GM19324 (cell line): ENCODE data around the gene VCL.
"Not testable (repeated sequence)": the region's sequence is repeated elsewhere in the genome, so short reads cannot be mapped to it uniquely, and the experiment has no call there.

ENCODE experiments used
- ATAC-seq: cut with Tn5 transposase; IDR thresholded peaks from one replicate; pipeline ENCODE4 v1.9.1; 2021; ENCODE audit warnings: mild to moderate bottlenecking, moderate library complexity; ENCODE audit not compliant: unreplicated experiment, low FRiP score

Gene VCL

DNA sequence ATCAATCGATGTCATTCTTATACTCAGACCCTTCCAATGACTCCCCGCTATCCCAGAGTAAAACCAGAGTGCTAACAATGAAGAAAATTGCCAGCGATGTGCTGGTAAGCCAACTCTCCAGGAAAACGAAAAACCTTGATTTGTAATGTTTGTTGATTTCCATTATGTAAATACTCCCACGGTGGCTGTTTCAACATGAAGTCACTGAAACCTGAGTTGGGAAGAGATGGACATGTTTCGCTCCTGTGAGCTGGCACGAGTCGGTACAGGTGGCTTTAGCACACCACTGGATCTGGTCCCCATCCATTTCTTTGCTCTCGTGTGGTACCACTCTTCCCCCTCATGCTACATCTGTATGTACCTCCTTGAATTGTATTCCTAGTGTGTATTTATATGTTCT, 99.9 kb downstream of the VCL start:
- no peak for ATAC-seq

DNA sequence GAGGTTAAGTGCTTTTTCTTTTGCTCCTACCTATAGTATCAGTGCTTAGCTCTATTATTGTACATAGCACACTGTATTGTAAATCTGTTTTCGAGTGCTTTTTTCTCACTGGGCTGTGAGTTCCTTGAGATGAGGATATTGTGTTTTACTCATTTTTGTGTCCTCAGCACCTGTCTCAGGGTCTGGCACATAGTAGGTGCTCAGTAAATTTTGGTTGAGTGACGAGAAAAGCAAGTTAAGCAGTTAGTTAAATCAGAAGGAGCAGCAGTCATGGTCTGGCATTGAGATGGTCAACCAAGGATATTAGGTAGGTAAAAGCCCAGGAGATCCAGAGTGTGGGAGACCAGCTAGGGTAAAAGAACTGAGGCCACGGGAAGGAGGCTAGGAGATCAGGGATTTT, 101.5 kb downstream of the VCL start:
- ATAC-seq = no peak

DNA sequence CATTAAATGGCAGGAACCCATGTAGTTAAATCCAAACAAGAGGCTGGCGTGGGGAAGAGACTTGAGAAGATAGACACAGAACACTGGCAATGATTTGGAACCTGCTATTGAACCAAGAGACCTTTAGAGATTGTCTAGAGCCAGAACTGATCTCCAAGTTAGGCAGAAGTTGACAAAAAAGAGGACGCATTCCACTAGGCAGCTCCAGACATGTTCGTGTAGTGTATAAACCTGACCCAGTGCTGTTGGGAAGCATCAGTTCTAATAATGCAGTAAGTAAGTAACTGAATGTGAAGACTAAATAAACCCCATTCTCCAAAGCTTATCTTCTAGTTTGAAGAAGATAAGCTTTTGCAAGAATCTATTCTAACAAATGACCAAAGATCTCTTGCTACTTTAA, 101.9 kb downstream of the VCL start:
- ATAC-seq = no peak

DNA sequence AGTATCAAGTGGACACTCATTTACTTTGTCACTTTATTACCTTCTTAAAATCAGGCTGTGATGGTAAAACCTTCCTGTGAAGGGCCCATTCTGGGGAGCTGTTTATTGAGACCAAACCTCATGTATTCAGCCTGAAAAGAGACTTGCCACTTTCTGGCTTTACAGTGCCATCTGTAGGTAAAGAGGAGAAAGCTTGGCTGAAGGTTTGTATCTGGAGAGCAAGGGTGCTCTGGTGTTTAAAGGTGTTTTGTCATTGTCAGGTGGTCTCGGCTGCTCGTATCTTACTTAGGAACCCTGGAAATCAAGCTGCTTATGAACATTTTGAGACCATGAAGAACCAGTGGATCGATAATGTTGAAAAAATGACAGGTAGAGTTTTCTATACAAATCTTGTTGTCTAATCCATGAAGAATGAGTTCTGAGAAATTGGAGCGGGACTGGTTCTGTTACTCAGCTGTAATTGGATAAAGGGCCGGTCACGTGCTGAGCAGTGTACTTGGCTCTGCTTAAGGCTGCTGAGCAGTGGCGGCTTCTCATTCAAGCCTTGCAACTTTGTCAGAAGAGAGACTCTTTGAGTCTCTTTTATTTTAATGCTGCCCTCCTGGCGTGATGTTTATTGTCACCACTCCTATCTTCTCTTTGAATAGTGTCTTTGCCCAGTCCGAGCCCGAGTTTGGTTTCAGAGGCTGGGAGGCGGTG, 105.8 kb downstream of the VCL start:
- ATAC-seq = no peak

DNA sequence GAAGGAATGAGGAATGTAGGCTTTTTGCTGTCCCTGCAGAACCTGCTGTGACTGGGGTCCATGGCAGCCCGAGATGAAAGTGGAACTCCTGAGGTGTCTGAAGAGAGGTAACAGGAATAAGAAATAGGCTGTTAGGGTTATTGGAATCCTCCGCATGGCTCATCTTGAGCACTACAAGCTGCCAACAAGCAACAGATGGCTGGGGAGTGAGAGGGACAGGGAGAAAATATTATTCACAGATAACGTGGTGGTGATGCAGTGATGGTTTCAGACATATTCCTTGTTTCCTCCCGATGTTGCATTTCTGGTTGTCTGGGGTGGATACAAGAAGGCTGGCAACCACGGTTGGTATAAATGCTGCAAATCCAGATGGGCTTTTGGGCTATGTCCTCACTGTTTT, 106.6 kb downstream of the VCL start:
- no peak for ATAC-seq

DNA sequence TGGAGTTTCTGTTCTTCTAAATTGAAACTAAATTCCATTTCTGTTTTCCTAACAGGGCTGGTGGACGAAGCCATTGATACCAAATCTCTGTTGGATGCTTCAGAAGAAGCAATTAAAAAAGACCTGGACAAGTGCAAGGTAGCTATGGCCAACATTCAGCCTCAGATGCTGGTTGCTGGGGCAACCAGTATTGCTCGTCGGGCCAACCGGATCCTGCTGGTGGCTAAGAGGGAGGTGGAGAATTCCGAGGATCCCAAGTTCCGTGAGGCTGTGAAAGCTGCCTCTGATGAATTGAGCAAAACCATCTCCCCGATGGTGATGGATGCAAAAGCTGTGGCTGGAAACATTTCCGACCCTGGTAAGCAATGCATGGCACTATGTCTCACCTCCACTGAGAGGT, 107.1 kb downstream of the VCL start:
- no peak for ATAC-seq

DNA sequence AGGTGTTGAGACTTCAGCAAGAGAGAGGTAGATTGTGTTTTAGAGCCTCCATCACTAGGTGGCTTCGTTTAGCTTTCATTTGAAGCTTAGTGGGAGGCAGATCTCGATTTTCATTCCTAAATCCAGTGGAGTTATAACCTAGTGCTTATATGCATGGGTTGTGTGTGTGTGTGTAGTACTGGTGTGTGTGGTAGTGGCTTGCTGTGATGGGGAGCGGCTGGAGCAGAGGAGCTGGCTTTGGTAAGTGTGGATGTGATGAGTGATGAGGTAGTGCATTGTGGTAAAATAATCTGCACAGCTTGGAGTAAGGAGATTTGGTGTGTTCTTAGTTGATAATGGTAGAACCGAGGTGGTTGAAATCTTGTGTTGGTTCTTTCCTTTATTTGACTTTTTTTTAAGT, 109.5 kb downstream of the VCL start:
- ATAC-seq = no peak

DNA sequence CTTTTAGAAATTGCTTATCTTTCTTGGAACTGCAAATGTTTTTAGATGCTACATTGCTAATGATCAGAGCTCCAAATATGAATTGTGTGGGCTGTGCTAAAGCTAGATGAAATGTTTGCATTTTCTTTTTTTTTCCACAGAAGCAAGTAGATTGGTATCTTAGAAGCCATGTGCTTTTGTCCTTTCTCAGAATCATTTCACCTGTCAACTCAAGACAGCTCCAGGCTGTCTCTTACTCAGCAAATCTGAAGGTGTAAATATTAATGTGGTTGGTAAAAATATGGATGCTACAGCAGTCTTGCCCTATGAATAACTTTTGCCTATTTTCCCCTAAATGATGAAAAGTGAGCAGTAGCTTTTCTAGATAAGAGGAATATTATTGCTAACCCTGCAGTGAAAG, 111.5 kb downstream of the VCL start:
- ATAC-seq = no peak

DNA sequence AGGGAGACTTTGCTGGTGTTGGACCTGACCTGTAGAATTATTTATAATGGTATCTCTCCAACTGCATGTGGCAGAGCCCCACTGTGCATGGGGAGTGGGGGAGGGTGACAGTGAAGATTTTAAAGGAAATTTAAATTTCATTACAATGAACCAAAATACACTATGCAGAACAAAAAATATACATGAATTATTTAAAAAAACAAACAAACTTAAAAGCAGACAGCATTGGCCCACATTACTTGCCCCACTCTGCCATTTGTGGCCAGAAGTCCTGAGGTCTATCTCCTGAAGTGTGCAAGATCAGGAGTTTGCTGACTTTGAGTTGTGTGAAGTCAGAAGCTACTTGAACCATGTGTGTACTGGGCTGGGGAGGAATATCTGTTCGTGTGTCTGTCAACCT, 112.2 kb downstream of the VCL start:
- ATAC-seq = no peak

DNA sequence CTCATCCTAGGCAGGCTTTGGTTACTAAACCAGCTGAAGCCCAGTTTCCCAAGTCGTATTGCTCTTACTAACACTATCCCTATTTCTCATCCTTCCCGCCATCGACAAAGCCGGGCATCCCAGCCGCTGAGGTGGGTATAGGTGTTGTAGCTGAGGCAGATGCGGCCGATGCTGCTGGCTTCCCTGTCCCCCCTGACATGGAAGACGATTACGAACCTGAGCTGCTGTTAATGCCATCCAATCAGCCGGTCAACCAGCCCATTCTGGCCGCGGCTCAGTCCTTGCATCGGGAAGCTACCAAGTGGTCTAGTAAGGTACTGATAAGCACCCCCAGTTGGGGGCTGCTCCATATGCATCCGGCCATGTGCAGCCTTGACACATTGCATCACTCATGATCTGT, 113.9 kb downstream of the VCL start:
- no peak for ATAC-seq

DNA sequence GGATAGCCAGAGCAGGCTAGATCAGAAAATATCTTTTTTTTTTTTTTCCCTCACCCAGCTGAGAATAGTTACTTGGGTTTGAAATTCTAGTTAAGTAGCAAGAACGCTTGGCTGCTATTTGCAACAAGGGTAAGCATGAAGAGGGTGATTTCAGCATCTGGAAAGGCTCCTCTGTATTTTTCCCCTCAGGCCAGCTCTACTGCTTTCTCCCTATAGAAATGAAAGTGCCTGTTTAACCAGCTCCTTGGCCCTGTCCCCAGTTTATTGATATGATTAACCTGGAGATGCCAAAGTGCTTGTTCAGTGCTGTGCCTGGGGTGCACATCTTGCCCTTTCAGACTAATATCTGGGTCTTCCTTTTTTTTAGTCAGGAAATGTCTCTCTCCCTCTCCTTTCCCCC, 115.6 kb downstream of the VCL start:
- ATAC-seq = no peak

DNA sequence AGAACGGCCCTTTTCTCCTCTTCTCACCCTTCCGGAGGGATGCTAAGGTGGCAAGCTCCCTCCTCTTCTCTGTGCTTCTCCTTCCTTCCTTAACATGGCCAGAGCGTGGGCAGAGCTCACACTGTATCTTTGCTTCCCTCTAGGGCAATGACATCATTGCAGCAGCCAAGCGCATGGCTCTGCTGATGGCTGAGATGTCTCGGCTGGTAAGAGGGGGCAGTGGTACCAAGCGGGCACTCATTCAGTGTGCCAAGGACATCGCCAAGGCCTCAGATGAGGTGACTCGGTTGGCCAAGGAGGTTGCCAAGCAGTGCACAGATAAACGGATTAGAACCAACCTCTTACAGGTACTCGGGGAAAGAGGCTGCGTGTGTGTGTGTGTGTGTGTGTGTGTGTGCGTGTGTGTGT, 116.1 kb downstream of the VCL start:
- ATAC-seq = no peak

DNA sequence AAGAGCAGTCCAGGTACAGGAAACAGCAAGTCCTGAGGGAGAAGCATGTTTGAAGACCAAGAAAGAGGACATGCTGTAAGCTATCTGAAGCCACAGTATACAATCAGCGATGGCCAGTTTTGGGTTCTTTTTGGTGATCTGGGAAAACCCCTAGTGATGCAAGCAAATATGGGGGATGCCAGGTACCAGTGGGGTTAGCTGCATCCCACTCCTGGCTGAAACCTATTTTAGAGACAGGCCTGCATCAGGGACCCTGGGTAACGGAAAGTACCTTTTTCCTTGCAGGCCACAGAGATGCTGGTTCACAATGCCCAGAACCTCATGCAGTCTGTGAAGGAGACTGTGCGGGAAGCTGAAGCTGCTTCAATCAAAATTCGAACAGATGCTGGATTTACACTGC, 119.8 kb downstream of the VCL start:
- ATAC-seq = no peak

DNA sequence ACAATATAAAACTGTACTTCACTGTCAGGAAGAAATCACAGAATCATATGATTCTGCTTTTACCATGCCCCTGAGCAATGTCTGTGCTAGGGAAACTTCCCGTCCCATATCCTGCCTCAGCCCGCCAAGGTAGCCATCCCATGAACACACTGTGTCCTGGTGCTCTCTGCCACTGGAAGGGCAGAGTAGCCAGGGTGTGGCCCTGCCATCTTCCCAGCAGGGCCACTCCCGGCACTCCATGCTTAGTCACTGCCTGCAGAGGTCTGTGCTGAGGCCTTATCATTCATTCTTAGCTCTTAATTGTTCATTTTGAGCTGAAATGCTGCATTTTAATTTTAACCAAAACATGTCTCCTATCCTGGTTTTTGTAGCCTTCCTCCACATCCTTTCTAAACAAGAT, 120.9 kb downstream of the VCL start:
- no peak for ATAC-seq

DNA sequence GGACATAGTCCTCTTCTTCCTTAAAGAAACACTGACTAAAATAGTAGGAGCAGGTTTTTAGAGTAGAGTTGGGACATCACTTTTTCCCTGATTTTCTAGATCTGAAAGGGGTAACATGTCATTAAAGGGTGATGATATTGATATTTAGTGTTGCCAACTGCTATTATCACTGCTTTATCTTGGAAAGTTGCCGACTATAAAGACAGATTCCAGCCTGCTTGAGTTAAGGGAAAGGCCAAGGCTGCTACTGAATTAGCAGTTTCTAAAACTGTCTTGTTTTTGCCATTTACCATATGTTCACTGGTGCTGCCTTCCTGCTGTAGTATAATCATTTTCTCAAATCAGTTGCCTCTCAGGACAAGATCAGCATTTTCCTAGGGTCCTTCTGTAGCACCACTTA, 123.0 kb downstream of the VCL start:
- ATAC-seq = no peak

DNA sequence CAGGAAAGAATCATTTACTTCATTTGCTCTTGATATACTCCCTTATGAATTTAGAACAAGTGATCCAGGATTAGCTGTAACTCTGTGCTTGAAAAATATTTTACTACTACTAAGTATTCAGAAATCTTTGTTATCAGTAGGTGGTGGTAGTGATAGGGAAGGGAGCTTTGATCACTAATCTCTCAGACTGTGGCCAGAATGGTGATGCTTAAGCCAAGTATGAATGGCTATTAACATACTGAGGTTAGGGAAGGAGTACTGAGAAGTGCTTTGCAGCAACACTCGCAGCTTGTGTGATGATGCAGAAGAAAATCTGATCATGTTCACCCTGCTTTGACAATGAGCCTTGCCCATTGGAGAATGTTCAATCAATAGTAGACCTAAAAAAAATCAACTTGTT, 123.5 kb downstream of the VCL start:
- ATAC-seq = no peak

DNA sequence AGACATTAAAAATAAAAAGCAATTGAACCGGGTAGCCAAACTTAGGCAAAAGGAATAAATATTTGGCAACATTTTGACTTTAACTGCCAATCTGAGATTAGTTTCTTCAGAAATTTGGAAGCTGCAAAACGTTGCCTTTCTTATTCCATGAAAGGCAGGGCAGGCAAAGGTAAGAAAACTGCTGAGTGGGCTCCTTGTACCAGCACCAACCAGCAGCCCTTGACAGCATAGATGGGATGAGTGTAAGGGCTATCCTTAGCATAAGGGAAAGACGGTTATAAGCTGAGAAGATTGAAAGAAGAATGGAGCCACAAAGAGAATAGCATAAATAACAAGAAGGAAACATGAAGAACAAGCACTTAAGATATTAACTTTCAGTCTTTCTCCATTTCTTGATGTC, 124.1 kb downstream of the VCL start:
- ATAC-seq = no peak

DNA sequence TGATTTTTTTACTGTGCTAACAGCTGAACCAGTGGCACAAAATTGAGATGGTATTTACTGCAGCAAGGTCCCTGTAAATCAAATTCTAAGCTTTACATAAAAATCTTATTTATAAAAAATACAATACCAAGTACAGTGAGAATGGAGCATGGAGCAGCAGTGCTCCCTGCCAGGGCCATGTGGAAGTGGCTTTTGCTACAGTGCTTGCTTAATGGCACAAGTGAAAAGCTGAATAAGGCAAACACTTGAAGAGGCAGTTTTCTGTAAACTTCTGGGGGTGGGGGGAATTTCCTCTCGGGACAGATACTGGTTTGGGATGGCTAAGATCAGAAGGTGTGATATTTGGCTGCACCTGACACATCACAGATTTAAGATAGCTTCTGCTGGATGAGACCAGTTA, 125.2 kb downstream of the VCL start:
- no peak for ATAC-seq

DNA sequence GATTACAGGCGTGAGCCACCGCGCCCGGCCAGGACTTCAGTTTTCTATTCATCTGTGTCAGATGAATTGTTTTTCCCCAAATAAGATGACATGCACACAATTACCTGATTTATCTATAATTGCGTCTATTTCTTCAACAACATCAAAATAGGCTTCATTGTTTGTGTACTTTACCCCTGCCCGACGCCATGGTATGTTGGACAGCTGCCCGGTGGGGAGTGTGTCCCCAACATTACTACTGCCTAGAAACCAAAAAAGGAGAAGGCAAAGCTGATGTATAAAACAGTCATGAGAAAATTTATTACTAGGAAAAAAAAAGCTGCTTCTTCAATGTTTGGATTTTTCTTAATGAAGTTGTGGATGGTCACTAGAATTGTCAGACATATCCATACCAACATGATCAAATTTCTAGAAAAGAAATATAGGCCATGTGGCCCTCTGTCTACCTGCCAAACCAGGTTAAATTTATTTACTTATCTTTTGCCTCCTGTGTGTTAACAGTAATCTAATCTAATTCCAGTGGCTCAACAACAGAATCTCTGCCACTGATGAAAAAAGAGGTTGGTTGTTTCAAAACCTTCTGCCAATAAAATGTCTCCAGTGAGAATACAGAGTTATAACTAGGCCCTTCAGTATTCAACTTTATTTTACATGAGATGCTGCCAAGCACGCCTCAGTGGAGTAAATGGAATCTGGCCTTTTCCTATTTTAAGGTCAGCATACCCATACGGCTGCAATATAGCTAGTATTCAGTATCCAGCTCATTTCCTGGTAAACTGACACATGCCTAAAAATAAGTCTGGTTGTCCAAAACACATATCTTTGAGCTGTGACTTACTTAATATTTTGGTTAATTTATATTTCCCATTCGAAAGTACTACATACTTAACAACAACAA, 136.3 kb downstream of the VCL start:
- no peak for ATAC-seq

DNA sequence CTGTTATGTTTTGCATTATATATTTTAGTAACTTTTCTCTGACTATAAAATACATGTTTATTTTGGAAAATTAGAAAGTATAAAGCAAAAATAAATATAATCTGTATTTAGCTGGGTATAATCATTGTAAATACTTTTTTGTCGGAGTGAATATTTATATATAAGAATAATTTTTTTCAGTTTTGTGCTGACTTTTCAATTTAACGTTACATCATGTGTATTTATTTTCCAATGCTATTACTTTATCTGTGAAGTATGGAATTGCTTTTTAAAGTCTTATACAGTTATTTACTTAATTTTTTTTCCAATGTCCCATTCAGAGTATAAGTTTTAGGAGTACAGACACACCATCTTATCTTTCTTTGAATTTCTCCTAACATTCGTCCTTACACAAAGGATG, 137.5 kb downstream of the VCL start:
- ATAC-seq = no peak

DNA sequence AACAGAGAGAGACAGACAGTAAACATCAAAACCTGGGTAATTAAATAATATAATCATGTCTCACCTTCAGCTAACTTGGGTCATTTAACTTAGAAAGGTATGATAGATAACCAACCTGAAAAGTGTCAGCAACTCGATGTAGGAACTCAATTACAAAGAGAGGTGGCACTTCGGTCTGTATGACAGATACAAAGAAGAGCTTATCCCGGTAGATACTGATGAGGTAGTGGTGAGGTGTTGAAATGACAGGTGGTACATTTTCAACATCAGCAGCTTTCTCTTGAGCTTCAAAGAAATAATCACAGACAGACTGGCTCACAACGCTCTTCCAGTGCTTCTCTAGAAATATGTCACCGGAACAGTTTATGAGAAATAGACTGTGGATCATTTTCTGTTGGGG, 140.1 kb downstream of the VCL start:
- no peak for ATAC-seq

DNA sequence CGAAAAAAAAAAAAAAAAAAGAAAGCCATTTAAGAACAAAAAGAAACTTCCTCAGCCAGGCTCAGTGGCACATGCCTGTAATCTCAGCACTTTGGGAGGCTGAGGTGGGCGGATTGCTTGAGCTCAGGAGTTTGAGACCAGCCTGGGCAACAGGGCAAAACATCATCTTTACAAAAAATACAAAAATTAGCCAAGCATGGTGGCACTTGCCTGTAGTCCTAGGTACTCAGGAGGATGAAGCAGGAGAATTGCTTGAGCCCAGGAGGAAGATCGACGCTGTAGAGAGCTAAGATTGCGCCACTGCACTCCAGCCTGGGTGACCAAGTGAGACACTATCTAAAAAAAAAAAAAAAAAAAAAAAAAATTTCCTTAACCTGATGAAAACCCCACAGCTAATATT, 140.7 kb downstream of the VCL start:
- ATAC-seq = not testable (repeated sequence)
